PFSK-1 (cell line): Measurements from ENCODE around the gene ATF6.

Experiments used
- FOXP2 ChIP-seq: optimal IDR thresholded peaks from 2 replicates; pipeline ENCODE3; 2011; ENCODE audit warnings: borderline replicate concordance, control low read depth, inconsistent platforms; ENCODE audit not compliant: insufficient read depth; ENCODE audit errors: extremely low read length, extremely low read depth
- POLR2AphosphoS5 ChIP-seq: IDR thresholded peaks from 2 replicates; pipeline ENCODE4 v1.6.1; 2012; ENCODE audit warnings: low read depth, mild to moderate bottlenecking, control low read depth, low read length, moderate library complexity
- SIN3A ChIP-seq: IDR thresholded peaks from 2 replicates; pipeline ENCODE4 v1.6.1; 2012; ENCODE audit warnings: mild to moderate bottlenecking, low read length, moderate library complexity, borderline replicate concordance; ENCODE audit not compliant: insufficient read depth
- TAF1 ChIP-seq: IDR thresholded peaks from 2 replicates; pipeline ENCODE4 v1.6.1; 2012; ENCODE audit warnings: low read length, control low read depth, borderline replicate concordance; ENCODE audit not compliant: insufficient read depth
- TF ChIP-seq, protein P1 (sequence below), 2 experiments: IDR thresholded peaks; 2 replicates each; pipeline versions ENCODE4 v1.6.1 to v1.8.0; 2011 to 2012; ENCODE audit warnings: low read depth in 2 of 2, low read length in 2 of 2, control low read depth in 1 of 2, inconsistent platforms in 1 of 2, mild to moderate bottlenecking in 1 of 2, moderate library complexity in 1 of 2; ENCODE audit not compliant: insufficient read depth in 1 of 2

ATF6 gene

DNA sequence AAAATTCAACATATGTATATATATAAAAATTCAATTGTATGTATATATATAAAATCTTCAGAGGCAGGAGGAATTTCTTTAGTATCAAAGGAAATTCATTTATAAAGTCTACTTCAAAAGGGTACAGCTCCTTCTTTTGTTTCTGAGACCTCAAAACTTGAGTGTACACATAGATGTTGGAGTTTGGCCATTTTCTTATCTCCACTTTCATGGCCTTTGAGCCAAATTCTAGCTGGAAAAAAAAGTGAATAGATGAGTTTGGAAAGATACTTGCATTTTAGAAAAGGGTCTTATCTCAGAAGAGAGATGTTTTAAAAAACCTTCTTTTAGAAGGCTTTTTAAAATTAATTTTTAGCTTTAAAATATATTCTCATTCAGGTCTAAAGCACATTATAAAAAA is 103.2 kb downstream of the ATF6 start:
- TF ChIP-seq, protein P1, sequence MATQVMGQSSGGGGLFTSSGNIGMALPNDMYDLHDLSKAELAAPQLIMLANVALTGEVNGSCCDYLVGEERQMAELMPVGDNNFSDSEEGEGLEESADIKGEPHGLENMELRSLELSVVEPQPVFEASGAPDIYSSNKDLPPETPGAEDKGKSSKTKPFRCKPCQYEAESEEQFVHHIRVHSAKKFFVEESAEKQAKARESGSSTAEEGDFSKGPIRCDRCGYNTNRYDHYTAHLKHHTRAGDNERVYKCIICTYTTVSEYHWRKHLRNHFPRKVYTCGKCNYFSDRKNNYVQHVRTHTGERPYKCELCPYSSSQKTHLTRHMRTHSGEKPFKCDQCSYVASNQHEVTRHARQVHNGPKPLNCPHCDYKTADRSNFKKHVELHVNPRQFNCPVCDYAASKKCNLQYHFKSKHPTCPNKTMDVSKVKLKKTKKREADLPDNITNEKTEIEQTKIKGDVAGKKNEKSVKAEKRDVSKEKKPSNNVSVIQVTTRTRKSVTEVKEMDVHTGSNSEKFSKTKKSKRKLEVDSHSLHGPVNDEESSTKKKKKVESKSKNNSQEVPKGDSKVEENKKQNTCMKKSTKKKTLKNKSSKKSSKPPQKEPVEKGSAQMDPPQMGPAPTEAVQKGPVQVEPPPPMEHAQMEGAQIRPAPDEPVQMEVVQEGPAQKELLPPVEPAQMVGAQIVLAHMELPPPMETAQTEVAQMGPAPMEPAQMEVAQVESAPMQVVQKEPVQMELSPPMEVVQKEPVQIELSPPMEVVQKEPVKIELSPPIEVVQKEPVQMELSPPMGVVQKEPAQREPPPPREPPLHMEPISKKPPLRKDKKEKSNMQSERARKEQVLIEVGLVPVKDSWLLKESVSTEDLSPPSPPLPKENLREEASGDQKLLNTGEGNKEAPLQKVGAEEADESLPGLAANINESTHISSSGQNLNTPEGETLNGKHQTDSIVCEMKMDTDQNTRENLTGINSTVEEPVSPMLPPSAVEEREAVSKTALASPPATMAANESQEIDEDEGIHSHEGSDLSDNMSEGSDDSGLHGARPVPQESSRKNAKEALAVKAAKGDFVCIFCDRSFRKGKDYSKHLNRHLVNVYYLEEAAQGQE (IDR thresholded peaks at IDR 0.05; ENCODE audit: insufficient read depth in 1 of 2, low read depth in 2 of 2, low read length in 2 of 2), result no peak
- TF ChIP-seq TAF1 (no peak), POLR2AphosphoS5 (no peak), SIN3A (no peak), FOXP2 (no peak)

DNA sequence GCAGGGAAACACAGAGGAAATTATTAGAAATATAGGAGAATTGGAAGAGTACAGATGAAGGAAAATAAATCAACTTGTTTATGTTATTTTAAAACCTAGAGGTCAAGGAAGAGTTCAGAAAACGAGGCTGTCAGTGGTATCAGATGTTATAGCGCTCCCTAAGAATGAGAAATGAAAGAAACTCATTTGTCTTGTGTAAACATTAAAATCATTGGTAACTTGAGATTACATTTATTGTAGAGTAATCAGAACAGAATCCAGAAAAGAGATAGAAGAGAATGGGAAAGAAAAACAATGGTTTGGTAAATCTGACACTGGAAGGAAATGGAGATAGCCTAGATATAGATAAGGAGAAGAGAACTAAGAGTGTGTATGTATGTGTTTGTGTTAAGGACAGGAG is 106.4 kb downstream of the ATF6 start:
- no peak for TF ChIP-seq TAF1

DNA sequence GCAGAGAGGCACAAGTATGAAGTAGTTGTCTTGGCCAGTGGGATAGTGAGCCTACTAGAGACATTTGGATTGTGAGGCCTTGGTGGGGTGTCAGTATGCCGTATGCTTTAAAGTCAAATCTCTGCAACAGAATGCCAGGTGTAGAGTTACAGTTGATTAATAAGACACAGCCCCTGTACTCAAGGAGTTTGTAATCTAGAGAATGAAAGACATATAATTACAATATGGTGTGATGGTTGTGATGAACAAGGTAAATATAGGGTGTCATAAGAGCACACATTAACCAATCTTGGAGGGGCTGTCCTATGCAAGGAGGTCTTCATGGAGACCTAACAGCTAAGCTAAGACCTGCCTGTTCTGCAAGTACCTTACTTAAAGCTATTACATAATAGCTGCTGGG is 113.1 kb downstream of the ATF6 start:
- TF ChIP-seq SIN3A (no peak), POLR2AphosphoS5 (no peak), FOXP2 (no peak), TAF1 (no peak)
- TF ChIP-seq, protein P1 (IDR thresholded peaks at IDR 0.05; ENCODE audit: insufficient read depth in 1 of 2, low read depth in 2 of 2, low read length in 2 of 2), result no peak

DNA sequence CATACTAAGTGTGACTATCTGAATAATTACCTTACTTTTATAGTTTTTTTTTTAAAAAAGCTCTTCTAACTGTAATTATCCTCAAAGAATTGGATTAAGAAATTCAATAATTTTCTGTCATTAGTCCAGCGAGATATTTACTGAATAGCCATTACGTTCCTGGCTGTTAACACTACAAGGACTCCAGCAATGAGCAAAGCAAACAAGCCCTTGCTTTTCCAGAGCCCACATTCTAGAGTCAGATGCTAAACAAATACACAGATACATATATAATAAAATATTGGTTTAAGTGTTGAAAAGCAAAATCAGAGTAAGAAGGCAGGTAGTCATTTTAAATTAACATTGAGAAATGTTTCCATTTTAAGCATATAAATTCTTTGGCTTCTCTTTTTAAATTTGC is 118.4 kb downstream of the ATF6 start:
- TF ChIP-seq TAF1 (no peak), SIN3A (no peak), POLR2AphosphoS5 (no peak), FOXP2 (no peak)
- TF ChIP-seq, protein P1 (IDR thresholded peaks at IDR 0.05; ENCODE audit: insufficient read depth in 1 of 2, low read depth in 2 of 2, low read length in 2 of 2), result no peak

DNA sequence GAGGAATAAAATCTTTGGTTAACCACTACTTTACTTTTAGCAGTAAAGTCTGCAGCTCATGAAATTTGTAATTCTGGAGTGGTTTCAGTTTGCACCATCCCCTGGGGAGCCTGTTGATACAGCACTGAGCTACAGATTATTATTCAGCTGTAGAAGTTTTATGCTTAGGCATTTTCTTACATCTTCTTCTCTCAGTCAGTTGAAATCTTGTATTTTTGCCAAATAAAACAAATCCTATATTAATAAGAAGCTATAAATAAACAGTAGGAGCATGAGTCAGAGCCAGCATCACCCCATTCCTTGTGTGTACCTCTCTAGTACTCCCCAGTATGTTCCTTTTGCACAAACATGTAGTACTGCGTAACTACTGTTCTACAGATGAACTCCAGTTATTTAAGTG is 118.9 kb downstream of the ATF6 start:
- TF ChIP-seq, protein P1 (IDR thresholded peaks at IDR 0.05; ENCODE audit: insufficient read depth in 1 of 2, low read depth in 2 of 2, low read length in 2 of 2), result no peak
- TF ChIP-seq TAF1 (no peak), POLR2AphosphoS5 (no peak), FOXP2 (no peak), SIN3A (no peak)
